ENCODE data around the gene HDAC4. TPM values are rescaled to one million over a fixed set of nuclear protein-coding genes. Genes with fewer than 3 reads are reported as not detected.

The HDAC4 gene
- total and polyA plus RNA-seq, 8 donors = 1.7 to 98.8 (median 24.5) TPM

- WGBS, 5 donors = 91 to 94% (median 93%) methylated on average over 4 of the region's 4 CpGs
- H3K4me3 ChIP-seq = no peak overlapping the region
- no peak for TF ChIP-seq EP300 (IDR thresholded peaks at IDR 0.05)
- no peak for TF ChIP-seq CTCF (IDR thresholded peaks at IDR 0.05)
- TF ChIP-seq POLR2A (IDR thresholded peaks at IDR 0.05) = no peak
- TF ChIP-seq POLR2AphosphoS5 (IDR thresholded peaks at IDR 0.05) = no peak
These were observed 22.7 kb upstream of the HDAC4 start for GRCh38 chr2:239423551-239423950.

GRCh38 chr2:239421851-239422250 lies 21.0 kb upstream of the HDAC4 start:
- intact Hi-C loops (cut with DNase I; ENCODE audit: low total_unique reads) = no loop called here
- Histone ChIP-seq H3K4me1 (no peaks in the 10 kb centered on the region), H3K27ac (no peak overlapping the region), H3K4me3 (no peak overlapping the region), H3K27me3 (peaks cover 0 to 20% (median 13%) of the 10 kb centered on the region in 3 donors), H3K36me3 (no peaks in the 10 kb centered on the region), H3K9me3 (no peaks in the 10 kb centered on the region)
- no peak for DNase-seq
- TF ChIP-seq POLR2A (IDR thresholded peaks at IDR 0.05) (no peak), EP300 (IDR thresholded peaks at IDR 0.05) (no peak), POLR2AphosphoS5 (IDR thresholded peaks at IDR 0.05) (no peak), CTCF (IDR thresholded peaks at IDR 0.05) (no peak)
- 71 to 86% (median 78%) methylated on average over 4 of the region's 4 CpGs for WGBS, 5 donors

More at GRCh38 chr2:239423551-239423950, 22.7 kb upstream of the HDAC4 start:
- no peak for DNase-seq
- intact Hi-C loops (cut with DNase I; ENCODE audit: low total_unique reads) = no loop called here
- peaks cover 0 to 20% (median 13%) of the 10 kb centered on the region in 3 donors for H3K27me3 ChIP-seq
- no peaks in the 10 kb centered on the region for H3K9me3 ChIP-seq
- no peaks in the 10 kb centered on the region for H3K4me1 ChIP-seq
- H3K36me3 ChIP-seq = no peaks in the 10 kb centered on the region
- no peak overlapping the region for H3K27ac ChIP-seq

- DNase-seq = no peak
- Histone ChIP-seq H3K27ac (no peak overlapping the region), H3K4me1 (no peaks in the 10 kb centered on the region), H3K4me3 (no peak overlapping the region), H3K27me3 (peaks cover 0 to 14% (median 13%) of the 10 kb centered on the region in 3 donors), H3K36me3 (no peaks in the 10 kb centered on the region), H3K9me3 (no peaks in the 10 kb centered on the region)
- intact Hi-C loops (cut with DNase I; ENCODE audit: low total_unique reads) = no loop called here
- TF ChIP-seq POLR2AphosphoS5 (IDR thresholded peaks at IDR 0.05) (no peak), EP300 (IDR thresholded peaks at IDR 0.05) (no peak), CTCF (IDR thresholded peaks at IDR 0.05) (no peak), POLR2A (IDR thresholded peaks at IDR 0.05) (no peak)
- WGBS, 5 donors = 86 to 90% (median 86%) methylated on average over 12 of the region's 12 CpGs
These were observed 19.3 kb upstream of the HDAC4 start for GRCh38 chr2:239420082-239420481.

GRCh38 chr2:239418918-239419317 lies 18.1 kb upstream of the HDAC4 start:
- intact Hi-C loops (cut with DNase I; ENCODE audit: low total_unique reads) = no loop called here
- H3K4me3 ChIP-seq = no peak overlapping the region
- H3K4me1 ChIP-seq = no peaks in the 10 kb centered on the region
- H3K27me3 ChIP-seq = peaks cover 0 to 14% (median 4%) of the 10 kb centered on the region in 3 donors
- no peak for DNase-seq
- H3K9me3 ChIP-seq = no peaks in the 10 kb centered on the region
- H3K27ac ChIP-seq = no peak overlapping the region
- no peak for TF ChIP-seq CTCF (IDR thresholded peaks at IDR 0.05)
- no peak for TF ChIP-seq POLR2AphosphoS5 (IDR thresholded peaks at IDR 0.05)
- TF ChIP-seq EP300 (IDR thresholded peaks at IDR 0.05) = no peak
- TF ChIP-seq POLR2A (IDR thresholded peaks at IDR 0.05) = no peak
- WGBS, 5 donors = 89 to 94% (median 90%) methylated on average over 1 of the region's 1 CpG
- H3K36me3 ChIP-seq = no peaks in the 10 kb centered on the region

Measured in stomach (tissue), 9 donors.